CD4-positive, alpha-beta T cell treated with Interleukin-1 beta for 1 hour (primary cell): ENCODE measurements around the gene CAAP1.
"Not testable (repeated sequence)": the region's sequence is repeated elsewhere in the genome, so short reads cannot be mapped to it uniquely, and the experiment has no call there.

Experiments
- DNase-seq, 2 donors: peaks; one replicate each; pipeline ENCODE4 v3.0.0-alpha.2; 2020 to 2022

CAAP1 gene

GRCh38 chr9:26892251-26893029 is at the start of gene CAAP1:
TSS of gene CAAP1 (minus strand) at chr9:26892802. CDS start at chr9:26892715, 87 bp downstream.
- DNase-seq = peak; percentile 91 to 94

GRCh38 chr9:26940779-26941178 is 48.2 kb upstream of the CAAP1 start:
- no peak for DNase-seq

DNA sequence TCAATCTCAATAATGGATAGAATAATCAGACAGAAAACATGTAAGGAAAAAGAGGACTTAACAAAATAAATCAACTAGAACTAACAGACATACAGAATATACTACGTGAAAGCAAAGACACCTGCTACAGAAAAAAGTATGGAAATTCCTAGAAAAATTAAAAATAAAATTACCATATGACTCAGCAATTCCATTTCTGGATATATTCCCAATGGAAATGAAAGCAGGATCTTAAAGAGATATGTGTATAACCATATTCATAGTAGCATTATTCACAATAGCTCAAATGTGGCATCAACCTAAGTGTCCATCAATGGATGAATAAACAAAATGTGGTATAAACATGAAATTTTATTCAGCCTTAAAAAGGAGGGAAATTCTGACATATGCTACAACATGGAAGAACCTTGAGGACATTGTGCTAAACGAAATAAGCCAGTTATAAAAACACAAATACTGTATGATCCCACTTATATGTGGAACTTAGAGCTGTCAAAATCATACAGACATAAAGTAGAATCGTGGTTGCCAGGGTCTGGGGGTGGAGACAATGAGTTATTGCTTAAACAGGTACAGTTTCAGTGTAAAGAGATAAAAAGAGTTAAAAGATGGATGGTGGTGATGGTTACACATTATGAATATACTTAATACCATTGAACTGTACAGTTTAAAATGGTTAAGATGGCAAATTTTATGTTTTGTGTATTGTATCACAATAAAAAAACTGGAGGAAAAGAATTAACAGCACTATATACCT is 47.5 kb upstream of the CAAP1 start:
- no peak for DNase-seq

- no peak for DNase-seq
Measured at GRCh38 chr9:26937816-26938371, 45.3 kb upstream of the CAAP1 start.

DNA sequence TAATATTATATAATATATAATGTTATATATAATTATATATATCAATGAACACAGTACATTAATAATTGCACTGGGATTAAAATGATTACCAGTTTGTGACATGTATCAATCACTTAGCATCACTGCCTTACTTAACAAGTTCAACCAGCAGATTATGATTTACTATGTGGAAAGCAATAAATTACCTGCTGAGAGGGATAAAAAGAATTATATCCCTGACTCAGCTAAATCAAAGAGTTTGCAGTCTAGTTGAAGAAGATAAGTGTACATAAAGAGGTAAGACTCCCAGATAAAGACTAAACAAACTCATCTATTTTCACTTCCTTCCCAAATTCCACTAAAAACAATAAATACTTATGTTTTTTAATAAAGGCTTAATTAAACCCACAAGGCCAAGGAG is 43.2 kb upstream of the CAAP1 start:
- no peak for DNase-seq

DNA sequence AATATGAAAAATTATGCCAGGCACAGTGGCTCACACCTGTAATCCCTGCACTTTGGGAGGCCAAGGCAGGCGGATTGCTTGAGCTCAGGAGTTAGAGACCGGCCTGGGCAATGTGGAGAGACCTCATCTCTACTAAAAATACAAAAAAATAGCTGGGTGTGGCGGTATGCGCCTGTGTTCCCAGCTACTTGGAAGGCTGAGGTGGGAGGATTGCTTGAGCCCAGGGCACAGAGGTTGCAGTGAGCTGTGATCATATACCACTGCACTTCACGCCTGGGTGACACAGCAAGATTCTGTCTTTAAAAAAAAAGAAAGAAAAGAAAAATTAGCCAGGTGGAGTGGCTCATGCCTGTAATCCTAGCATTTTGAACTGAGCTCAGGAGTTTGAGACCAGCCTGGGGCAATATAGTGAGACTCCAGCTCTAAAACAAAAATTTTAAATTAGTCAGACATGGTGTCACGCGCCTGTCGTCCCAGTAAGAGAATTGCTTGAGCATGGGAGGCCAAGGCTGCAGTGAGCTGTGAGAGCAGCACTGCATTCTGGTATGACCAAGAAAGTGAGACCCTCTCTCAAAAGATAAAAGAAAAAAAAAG is 36.4 kb upstream of the CAAP1 start:
- no peak for DNase-seq

- no peak for DNase-seq
Measured at GRCh38 chr9:26925609-26926008, 33.0 kb upstream of the CAAP1 start.

- DNase-seq = no peak
Measured at GRCh38 chr9:26919698-26920097, 27.1 kb upstream of the CAAP1 start.

- no peak for DNase-seq
Measured at GRCh38 chr9:26913138-26913668, 20.6 kb upstream of the CAAP1 start.

DNA sequence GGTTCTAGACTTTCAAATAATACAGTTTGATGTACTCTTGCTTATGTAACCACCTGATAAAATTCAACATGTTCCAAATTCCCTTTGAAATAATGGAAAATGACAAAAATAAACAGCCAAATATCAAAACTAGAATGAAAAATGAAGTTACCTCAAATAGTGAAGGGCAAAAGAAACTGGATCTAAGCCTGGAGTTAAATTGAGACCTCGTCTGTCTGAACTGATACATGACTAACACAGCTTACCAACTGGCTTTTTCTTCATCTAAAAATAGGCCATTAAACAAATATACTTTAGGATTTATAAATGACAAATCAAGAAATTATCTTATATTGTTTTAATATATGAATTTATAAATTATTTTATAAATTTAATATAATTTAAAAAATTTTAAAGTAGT is 12.1 kb upstream of the CAAP1 start:
- no peak for DNase-seq

DNA sequence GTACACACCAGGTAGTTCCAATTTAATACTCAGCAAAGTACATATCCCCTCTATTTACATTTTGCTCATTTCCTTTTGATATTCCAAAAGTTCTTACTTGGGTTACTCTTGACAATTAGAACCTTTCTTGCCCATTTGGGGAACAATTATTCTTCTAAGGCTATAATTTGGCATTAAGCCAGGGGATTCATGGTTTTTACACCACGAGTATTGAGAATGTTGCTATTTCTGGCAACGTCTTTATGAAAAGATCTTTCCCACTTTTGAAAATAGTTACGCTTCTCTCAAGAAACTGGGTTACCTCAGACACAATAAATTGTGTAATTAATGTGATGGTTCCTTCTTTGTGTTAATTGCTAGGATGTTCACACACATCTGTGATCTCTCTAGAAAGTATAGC is 11.5 kb upstream of the CAAP1 start:
- no peak for DNase-seq

DNA sequence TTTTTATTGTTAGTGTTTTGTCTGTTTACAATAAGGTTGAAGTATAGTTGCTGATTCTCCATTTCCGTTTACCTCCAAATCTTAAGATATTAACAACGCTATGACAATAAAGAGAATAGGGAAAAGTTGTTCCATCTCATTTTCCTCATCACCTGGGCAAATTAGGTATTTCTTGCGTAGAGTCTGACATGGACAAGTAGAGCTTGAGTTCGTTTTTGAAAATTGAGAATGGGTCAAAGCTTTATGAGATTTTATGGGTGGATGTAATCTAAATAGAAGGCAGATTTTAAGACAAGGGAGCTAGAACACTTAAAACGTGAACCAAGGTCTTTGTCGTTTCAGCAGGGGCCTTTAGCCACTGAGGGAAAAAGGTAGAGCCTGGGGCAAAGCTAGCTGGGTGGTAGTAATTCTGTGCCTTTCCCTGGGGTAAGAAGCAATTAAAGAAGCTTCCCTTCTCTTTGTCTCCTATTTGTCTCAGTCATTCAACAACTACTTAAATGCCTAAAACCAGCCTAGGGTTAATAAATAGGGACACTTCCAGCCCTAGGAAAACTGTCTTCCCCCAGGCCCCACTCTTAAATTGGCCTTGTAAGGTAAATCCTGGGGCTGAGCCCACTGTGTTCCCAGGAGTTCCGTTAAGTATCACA is 551 bp upstream of the CAAP1 start:
- no peak for DNase-seq

DNA sequence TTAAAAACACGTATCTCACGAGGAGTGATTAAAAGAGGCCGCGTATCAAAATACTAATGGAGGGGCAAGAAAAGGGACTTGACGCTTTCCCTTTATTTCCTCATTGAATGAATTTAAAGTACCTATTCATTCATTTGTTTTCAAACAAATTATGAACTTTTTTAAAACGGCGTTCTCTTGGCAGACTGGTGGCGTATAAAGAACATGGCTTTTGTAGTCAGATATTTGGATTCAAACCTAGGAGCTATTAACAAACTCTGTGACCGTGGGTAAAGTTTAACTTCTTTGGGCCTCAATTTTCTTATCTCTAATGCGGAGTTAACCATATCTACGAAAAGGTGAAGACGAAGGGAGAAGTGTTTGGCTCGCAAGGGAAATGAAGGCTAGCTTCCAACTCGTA is 876 bp downstream of the CAAP1 start:
- DNase-seq = no peak

GRCh38 chr9:26888271-26888670 is 4.3 kb downstream of the CAAP1 start:
- no peak for DNase-seq

- no peak for DNase-seq
Measured at GRCh38 chr9:26882154-26882553, 10.4 kb downstream of the CAAP1 start.

DNA sequence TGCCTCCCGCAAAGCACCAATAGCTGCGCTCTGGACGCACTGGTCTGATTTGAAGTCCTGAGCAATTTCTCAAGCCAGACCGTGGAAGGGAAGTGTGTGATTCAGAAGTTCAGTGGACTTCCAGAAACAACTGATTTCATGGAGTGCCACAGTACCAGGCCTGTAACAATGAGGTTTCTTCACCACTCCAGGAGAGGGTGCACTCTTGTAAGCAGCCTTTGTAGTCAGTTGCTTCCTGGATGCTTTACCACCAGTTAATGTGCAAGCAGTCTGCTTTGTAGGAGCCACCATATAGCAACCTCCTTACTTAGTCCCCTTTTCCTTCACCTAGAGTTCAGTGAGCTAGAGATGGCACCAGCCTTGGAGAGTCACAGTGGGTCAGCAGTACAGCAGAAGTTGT is 12.3 kb downstream of the CAAP1 start:
- DNase-seq = no peak

- DNase-seq = not testable (repeated sequence)
Measured at GRCh38 chr9:26875155-26875554, 17.4 kb downstream of the CAAP1 start.

DNA sequence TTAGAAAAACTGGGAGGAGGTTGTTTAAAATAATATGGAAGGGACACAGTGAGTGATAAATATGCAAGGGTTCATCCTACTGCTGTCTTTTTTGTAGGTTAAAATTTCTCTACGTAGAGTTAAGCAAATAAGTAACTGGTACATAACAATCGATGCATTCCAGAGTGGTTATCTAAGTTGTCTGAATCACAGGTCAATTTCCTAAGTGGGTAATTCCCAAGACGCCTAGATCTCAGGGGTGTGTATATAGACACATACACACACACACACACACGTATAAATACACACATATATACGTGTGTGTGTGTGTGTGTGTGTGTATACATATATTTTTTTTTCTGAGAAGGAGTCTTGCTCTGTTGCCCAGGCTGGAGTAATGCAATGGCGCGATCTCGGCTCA is 22.3 kb downstream of the CAAP1 start:
- DNase-seq = no peak

- no peak for DNase-seq
Measured at GRCh38 chr9:26863074-26863473, 29.5 kb downstream of the CAAP1 start.

GRCh38 chr9:26856413-26857032 is 36.1 kb downstream of the CAAP1 start:
- peak in 1 of 2 donors; percentile 4 for DNase-seq

DNA sequence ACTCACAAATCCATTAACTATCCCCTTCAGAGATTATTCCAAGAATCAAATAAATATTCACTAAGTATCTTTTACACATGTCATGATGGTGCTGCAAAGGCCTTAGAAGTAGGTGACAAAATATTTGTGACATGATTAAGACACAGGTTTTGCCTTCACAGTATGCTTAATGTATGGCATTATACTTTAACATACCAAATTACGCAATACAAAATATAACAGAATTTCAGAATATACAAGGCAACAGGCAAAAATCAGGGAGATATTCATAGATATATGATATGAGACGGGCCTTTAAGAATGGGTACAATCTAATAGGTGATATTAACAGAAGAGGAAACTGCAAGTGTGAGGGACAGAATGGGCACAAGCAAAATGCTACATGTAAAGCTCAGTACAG is 41.6 kb downstream of the CAAP1 start:
- DNase-seq = no peak

- no peak for DNase-seq
Measured at GRCh38 chr9:26833792-26834191, 58.8 kb downstream of the CAAP1 start.
